Heart left ventricle (tissue), 16 donors: Measurements from ENCODE around the gene ANKRD40. TPM values are rescaled to one million over a fixed set of nuclear protein-coding genes. Genes with fewer than 3 reads are reported as not detected.
A peak's percentile ranks its signal among the peaks of the same experiment; 100 is the strongest.

ENCODE experiments used
- ATAC-seq, 4 donors: fragments of 200-7000 bp; cut with Tn5 transposase; one replicate each; pipeline ENCODE4 v1.9.1; 2020 to 2022; ENCODE audit warnings: moderate library complexity in 4 of 4, mild to moderate bottlenecking in 3 of 4, moderate number of reproducible peaks in 1 of 4
- DNase-seq, 5 donors: peaks; one replicate each; pipeline ENCODE4 v3.0.0-alpha.2; 2020
- H3K27ac ChIP-seq, 12 donors: fragments of 200-600 bp; sonication (generic) in 4 of 12; one replicate each; pipeline versions ENCODE4 v1.5.0 to v1.8.0; 2016 to 2022; ENCODE audit warnings: mild to moderate bottlenecking in 2 of 12
- H3K27me3 ChIP-seq, 9 donors: fragments of 200-600 bp; sonication (generic) in 2 of 9; one replicate each; pipeline versions ENCODE4 v1.5.1 to v1.8.0; 2016 to 2022; ENCODE audit warnings: mild to moderate bottlenecking in 3 of 9
- H3K36me3 ChIP-seq, 9 donors: fragments of 200-600 bp; sonication (generic) in 2 of 9; one replicate each; pipeline versions ENCODE4 v1.5.0 to v1.8.0; 2018 to 2022; ENCODE audit warnings: mild to moderate bottlenecking in 2 of 9
- H3K4me1 ChIP-seq, 12 donors: fragments of 200-600 bp; sonication (generic) in 4 of 12; one replicate each; pipeline versions ENCODE4 v1.5.0 to v1.8.0; 2016 to 2022; ENCODE audit warnings: mild to moderate bottlenecking in 3 of 12
- H3K4me3 ChIP-seq, 12 donors: fragments of 200-600 bp; sonication (generic) in 4 of 12; one replicate each; pipeline versions ENCODE4 v1.5.0 to v1.8.0; 2017 to 2022; ENCODE audit warnings: mild to moderate bottlenecking in 9 of 12, moderate library complexity in 4 of 12
- H3K9me3 ChIP-seq, 12 donors: fragments of 200-600 bp; sonication (generic) in 4 of 12; one replicate each; pipeline versions ENCODE4 v1.5.0 to v1.8.0; 2016 to 2022; ENCODE audit warnings: mild to moderate bottlenecking in 1 of 12
- POLR2A ChIP-seq, 2 donors: fragments of 450-650 bp; IDR thresholded peaks; one replicate each; pipeline ENCODE4 v1.6.1; 2017; ENCODE audit warnings: antibody characterized with exemption in 2 of 2, mild to moderate bottlenecking in 2 of 2, moderate library complexity in 2 of 2
- WGBS, 4 donors: extraction: QIAGEN DNeasy Blood & Tissue Kit in 2 of 4; methylation state at CpG; one replicate each; pipeline versions ENCODE4 v1.1.5 to v1.1.7; 2013 to 2018; 5-methylcytosine and 5-hydroxymethylcytosine counted together
- intact Hi-C, 10 donors: fragments of 100-400 bp; cut with DNase I; formaldehyde crosslinking; loops; one replicate each; pipeline versions ENCODE4 v1.11.1 to v1.14.2; 2022
- polyA plus RNA-seq, 2 donors: library from polyadenylated mRNA; stranded (reverse); fragments of 200-250 nt; gene quantifications; one replicate each; pipeline ENCODE4 v1.2.3, GENCODE V29; 2013
- total RNA-seq, 9 donors: library from RNA; depleted of rRNA in 2 of 9; stranded (reverse); fragments of >200 nt in 2 of 9; fragmentation: NEBNext Ultra II Directional in 3 of 9; extraction: Animal tissue kit (Norgen Biotek cat#: 25700) in 3 of 9; gene quantifications; one replicate each; pipeline versions ENCODE4 v1.1.0 to v1.2.4, GENCODE V29; 2016 to 2023
- TF ChIP-seq, protein P1 (sequence below), 12 donors: fragments of 200-600 bp; sonication (generic) in 4 of 12; IDR thresholded peaks; one replicate each; pipeline versions ENCODE4 v1.5.0 to v1.8.0; 2018 to 2022; ENCODE audit warnings: antibody characterized with exemption in 12 of 12, mild to moderate bottlenecking in 5 of 12
- donor health status: ischemic (EF 13 %, LVEDD 7.1; RV severe dilation, severe dysfunction).
- donor health status: healthy with polysubstance abuse.
- donor health status: DM: no; HTN: yes; CAD: no.
- donor health status: DM: no; HTN: no; CAD: no.
- donor health status: ischemic (EF 25% LVEDD 6.9; RV normal size, moderate dysfunction).
- donor health status: ischemic (EF 25% LVEDD 5.7; RV mildly dilated, moderate dysfunction).
- donor health status: healthy.
- donor health status: DM: yes; HTN: yes; CAD: no.
- donor health status: ischemic (EF 35%, LVEDD 5.7; RV mildly dilated, moderate dysfunction).
- donor health status: nonischemic (EF 11% LVEDD 7.7; RV severe dilation, severe dysfunction).
- donor health status: DM: yes; HTN: yes; CAD: no.
- donor health status: PGD.
- donor health status: ischemic (EF 29% LVEDD 5.4; RV normal size, mild dysfunction).
- donor health status: nonischemic (EF 23%, LVEDD 6.1; RV moderate dilation, normal function).

ANKRD40 gene
- total and polyA plus RNA-seq, 11 donors: 22.2 to 55.4 (median 47.2) TPM

DNA sequence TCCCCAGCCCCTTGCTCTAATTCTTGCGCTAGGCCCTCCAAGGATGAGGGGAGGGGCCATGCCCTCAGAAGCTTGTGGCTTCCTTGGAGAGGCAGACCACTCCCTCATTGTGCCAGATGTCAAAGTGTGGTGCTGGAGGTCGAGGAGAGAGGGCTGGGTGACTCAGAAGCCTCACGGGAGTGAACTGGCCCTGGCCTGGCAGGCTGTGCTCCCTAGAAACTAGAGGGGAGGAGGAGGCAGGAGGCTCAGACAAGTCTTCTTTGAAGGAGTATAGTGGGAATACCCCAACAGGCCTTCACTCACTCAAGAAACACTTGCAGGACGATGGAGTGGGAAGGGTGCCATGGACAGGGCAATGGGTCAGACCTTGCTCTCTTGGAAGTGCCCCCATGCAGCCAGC lies 18.5 kb downstream of the ANKRD40 start:
- Histone ChIP-seq H3K36me3 (peaks cover 0 to 26% (median 21%) of the 10 kb centered on the region in 9 donors), H3K4me1 (peaks cover 0 to 27% (median 11%) of the 10 kb centered on the region in 12 donors), H3K9me3 (no peaks in the 10 kb centered on the region), H3K27me3 (no peaks in the 10 kb centered on the region), H3K27ac (no peak overlapping the region), H3K4me3 (no peak overlapping the region)
- no peak for DNase-seq
- intact Hi-C loops: loop anchor here in 2 of 10 donors (5.0 to 10.0 kb wide), 2 partner anchors 142 to 204 kb away; partner anchors contain the start of gene SPATA20 (in 1 of the 2)
- no peak for ATAC-seq
- TF ChIP-seq POLR2A (IDR thresholded peaks at IDR 0.05): no peak
- TF ChIP-seq, protein P1, sequence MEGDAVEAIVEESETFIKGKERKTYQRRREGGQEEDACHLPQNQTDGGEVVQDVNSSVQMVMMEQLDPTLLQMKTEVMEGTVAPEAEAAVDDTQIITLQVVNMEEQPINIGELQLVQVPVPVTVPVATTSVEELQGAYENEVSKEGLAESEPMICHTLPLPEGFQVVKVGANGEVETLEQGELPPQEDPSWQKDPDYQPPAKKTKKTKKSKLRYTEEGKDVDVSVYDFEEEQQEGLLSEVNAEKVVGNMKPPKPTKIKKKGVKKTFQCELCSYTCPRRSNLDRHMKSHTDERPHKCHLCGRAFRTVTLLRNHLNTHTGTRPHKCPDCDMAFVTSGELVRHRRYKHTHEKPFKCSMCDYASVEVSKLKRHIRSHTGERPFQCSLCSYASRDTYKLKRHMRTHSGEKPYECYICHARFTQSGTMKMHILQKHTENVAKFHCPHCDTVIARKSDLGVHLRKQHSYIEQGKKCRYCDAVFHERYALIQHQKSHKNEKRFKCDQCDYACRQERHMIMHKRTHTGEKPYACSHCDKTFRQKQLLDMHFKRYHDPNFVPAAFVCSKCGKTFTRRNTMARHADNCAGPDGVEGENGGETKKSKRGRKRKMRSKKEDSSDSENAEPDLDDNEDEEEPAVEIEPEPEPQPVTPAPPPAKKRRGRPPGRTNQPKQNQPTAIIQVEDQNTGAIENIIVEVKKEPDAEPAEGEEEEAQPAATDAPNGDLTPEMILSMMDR (IDR thresholded peaks at IDR 0.05): no peak
- 54 to 65% (median 59%) methylated on average over 4 of the region's 4 CpGs for WGBS, 4 donors

DNA sequence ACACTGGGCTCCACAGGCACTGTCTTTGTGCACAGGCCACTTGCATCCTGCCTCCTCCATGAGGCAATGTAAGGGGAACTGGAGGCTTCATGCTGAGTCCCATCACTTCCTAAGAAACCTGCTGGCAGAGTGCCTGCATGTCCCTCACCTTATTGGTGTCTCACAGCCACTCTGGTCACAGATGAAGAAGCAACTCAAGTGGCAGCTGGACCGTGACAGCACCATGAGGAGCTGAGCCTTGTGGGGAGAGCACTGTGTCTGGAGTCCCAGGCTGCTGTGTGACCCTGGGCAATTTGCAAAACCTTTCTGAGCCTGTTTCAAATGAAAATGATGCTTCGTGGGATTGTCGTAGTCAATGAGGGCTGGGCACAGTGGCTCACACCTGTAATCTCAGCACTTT lies 19.5 kb downstream of the ANKRD40 start:
- TF ChIP-seq, protein P1 (IDR thresholded peaks at IDR 0.05): no peak
- TF ChIP-seq POLR2A (IDR thresholded peaks at IDR 0.05): no peak
- no peaks in the 10 kb centered on the region for H3K9me3 ChIP-seq
- ATAC-seq: no peak
- H3K4me3 ChIP-seq: no peak overlapping the region
- H3K4me1 ChIP-seq: peaks cover 0 to 27% (median 11%) of the 10 kb centered on the region in 12 donors
- no peaks in the 10 kb centered on the region for H3K27me3 ChIP-seq
- peaks cover 0 to 16% (median 11%) of the 10 kb centered on the region in 9 donors for H3K36me3 ChIP-seq
- DNase-seq: no peak
- no peak overlapping the region for H3K27ac ChIP-seq
- intact Hi-C loops: loop anchor here in 2 of 10 donors (5.0 to 10.0 kb wide), 2 partner anchors 141 to 203 kb away; partner anchors contain the start of gene SPATA20 (in 1 of the 2)
- 96 to 100% (median 98%) methylated on average over 3 of the region's 3 CpGs for WGBS, 4 donors

DNA sequence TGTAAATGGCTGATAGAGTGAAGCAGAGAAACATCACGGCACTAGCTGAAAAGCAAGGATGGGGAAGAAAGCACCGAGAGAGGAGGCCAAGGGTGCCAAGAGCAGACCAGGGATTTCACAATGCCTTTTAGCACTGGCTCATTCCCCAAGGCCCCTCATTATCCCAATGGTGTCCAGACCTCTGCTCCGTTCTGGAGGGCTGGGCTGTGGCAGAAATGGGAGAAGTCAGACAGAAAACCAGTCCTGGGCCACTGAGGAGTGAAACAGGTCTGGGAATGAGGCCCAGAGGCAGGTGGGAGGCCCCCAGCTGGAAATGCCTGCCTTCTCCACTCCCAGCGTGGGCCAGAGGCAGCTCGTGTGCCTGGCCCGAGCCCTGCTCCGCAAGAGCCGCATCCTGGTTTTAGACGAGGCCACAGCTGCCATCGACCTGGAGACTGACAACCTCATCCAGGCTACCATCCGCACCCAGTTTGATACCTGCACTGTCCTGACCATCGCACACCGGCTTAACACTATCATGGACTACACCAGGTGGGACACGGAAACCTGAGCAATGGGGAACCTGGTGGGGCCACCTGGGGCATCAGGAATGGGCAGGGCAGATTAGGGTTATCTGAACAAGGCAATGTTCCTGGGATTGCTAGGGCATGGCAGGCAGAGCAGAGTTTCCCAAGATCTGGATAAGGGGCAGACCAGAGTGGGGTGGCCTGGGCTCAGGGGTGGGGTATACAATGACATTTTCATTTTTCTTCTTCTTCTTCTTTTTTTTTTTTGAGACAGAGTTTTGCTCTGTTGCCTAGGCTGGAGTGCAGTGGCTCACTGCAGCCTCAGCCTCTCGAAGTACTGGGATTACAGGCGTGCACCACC lies 20.3 kb downstream of the ANKRD40 start:
- TF ChIP-seq, protein P1 (IDR thresholded peaks at IDR 0.05): no peak
- TF ChIP-seq POLR2A (IDR thresholded peaks at IDR 0.05): no peak
- intact Hi-C loops: loop anchor here in 2 of 10 donors (5.0 to 10.0 kb wide), 2 partner anchors 140 to 203 kb away; partner anchors contain the start of gene SPATA20 (in 1 of the 2)
- Histone ChIP-seq H3K4me3 (no peak overlapping the region), H3K27me3 (no peaks in the 10 kb centered on the region), H3K4me1 (peaks cover 0 to 27% (median 11%) of the 10 kb centered on the region in 12 donors), H3K36me3 (peaks cover 0 to 8% (median 3%) of the 10 kb centered on the region in 9 donors), H3K9me3 (no peaks in the 10 kb centered on the region), H3K27ac (peak overlapping the region in 6 of 12 donors; percentile 3 to 82 (median 56))
- 84 to 90% (median 88%) methylated on average over 5 to 16 of the region's 16 CpGs for WGBS, 4 donors
- DNase-seq (no peak), ATAC-seq (peak in 1 of 4 donors; percentile 16)
